ENCODE results near the gene MEOX1. TPM values are rescaled to one million over a fixed set of nuclear protein-coding genes. Genes with fewer than 3 reads are reported as not detected.

Gene MEOX1
- total RNA-seq, 1 donor from 2014 or later = 1.8 TPM

GRCh38 chr17:43703630-43704029 lies 41.9 kb upstream of the MEOX1 start:
- H3K9me3 Mint-ChIP-seq = peaks cover 3% of the 10 kb centered on the region
- peaks cover 3% of the 10 kb centered on the region for H3K4me1 Mint-ChIP-seq
- TF ChIP-seq CTCF (IDR thresholded peaks at IDR 0.05; ENCODE audit: unreplicated experiment) = no peak
- no peak overlapping the region for H3K27ac Mint-ChIP-seq
- no peak for DNase-seq (ENCODE audit: low spot score in 2 of 2, unreplicated experiment in 2 of 2)
- no peaks in the 10 kb centered on the region for H3K36me3 Mint-ChIP-seq
- peaks cover 5% of the 10 kb centered on the region for H3K27me3 Mint-ChIP-seq (ENCODE audit: low read depth)
- H3K4me3 Mint-ChIP-seq = no peak overlapping the region

- H3K9me3 Mint-ChIP-seq = peaks cover 3% of the 10 kb centered on the region
- DNase-seq (ENCODE audit: low spot score in 2 of 2, unreplicated experiment in 2 of 2) = no peak
- no peaks in the 10 kb centered on the region for H3K36me3 Mint-ChIP-seq
- TF ChIP-seq CTCF (IDR thresholded peaks at IDR 0.05; ENCODE audit: unreplicated experiment) = no peak
- H3K4me1 Mint-ChIP-seq = peaks cover 3% of the 10 kb centered on the region
- peaks cover 5% of the 10 kb centered on the region for H3K27me3 Mint-ChIP-seq (ENCODE audit: low read depth)
- no peak overlapping the region for H3K27ac Mint-ChIP-seq
- H3K4me3 Mint-ChIP-seq = no peak overlapping the region
Observed at GRCh38 chr17:43702637-43703036, 40.9 kb upstream of the MEOX1 start.

- H3K36me3 Mint-ChIP-seq = no peaks in the 10 kb centered on the region
- no peak overlapping the region for H3K27ac Mint-ChIP-seq
- no peak overlapping the region for H3K4me3 Mint-ChIP-seq
- no peak for DNase-seq (ENCODE audit: low spot score in 2 of 2, unreplicated experiment in 2 of 2)
- H3K27me3 Mint-ChIP-seq (ENCODE audit: low read depth) = peaks cover 5% of the 10 kb centered on the region
- no peak for TF ChIP-seq CTCF (IDR thresholded peaks at IDR 0.05; ENCODE audit: unreplicated experiment)
- peaks cover 3% of the 10 kb centered on the region for H3K9me3 Mint-ChIP-seq
- peaks cover 3% of the 10 kb centered on the region for H3K4me1 Mint-ChIP-seq
Observed at GRCh38 chr17:43701318-43701743, 39.6 kb upstream of the MEOX1 start.

- H3K4me1 Mint-ChIP-seq = peaks cover 3% of the 10 kb centered on the region
- no peak for DNase-seq (ENCODE audit: low spot score in 2 of 2, unreplicated experiment in 2 of 2)
- TF ChIP-seq CTCF (IDR thresholded peaks at IDR 0.05; ENCODE audit: unreplicated experiment) = no peak
- H3K27ac Mint-ChIP-seq = no peak overlapping the region
- H3K27me3 Mint-ChIP-seq (ENCODE audit: low read depth) = peaks cover 5% of the 10 kb centered on the region
- no peak overlapping the region for H3K4me3 Mint-ChIP-seq
- no peaks in the 10 kb centered on the region for H3K36me3 Mint-ChIP-seq
- peaks cover 3% of the 10 kb centered on the region for H3K9me3 Mint-ChIP-seq
Observed at GRCh38 chr17:43699438-43699756, 37.7 kb upstream of the MEOX1 start.

GRCh38 chr17:43698678-43699437 lies 37.1 kb upstream of the MEOX1 start:
- DNase-seq (ENCODE audit: low spot score in 2 of 2, unreplicated experiment in 2 of 2) = no peak
- H3K36me3 Mint-ChIP-seq = no peaks in the 10 kb centered on the region
- H3K27me3 Mint-ChIP-seq (ENCODE audit: low read depth) = peaks cover 5% of the 10 kb centered on the region
- H3K4me1 Mint-ChIP-seq = peaks cover 5% of the 10 kb centered on the region
- peaks cover 3% of the 10 kb centered on the region for H3K9me3 Mint-ChIP-seq
- H3K27ac Mint-ChIP-seq = no peak overlapping the region
- TF ChIP-seq CTCF (IDR thresholded peaks at IDR 0.05; ENCODE audit: unreplicated experiment) = no peak
- no peak overlapping the region for H3K4me3 Mint-ChIP-seq
